ENCODE data around the gene HIPK2.

DNA sequence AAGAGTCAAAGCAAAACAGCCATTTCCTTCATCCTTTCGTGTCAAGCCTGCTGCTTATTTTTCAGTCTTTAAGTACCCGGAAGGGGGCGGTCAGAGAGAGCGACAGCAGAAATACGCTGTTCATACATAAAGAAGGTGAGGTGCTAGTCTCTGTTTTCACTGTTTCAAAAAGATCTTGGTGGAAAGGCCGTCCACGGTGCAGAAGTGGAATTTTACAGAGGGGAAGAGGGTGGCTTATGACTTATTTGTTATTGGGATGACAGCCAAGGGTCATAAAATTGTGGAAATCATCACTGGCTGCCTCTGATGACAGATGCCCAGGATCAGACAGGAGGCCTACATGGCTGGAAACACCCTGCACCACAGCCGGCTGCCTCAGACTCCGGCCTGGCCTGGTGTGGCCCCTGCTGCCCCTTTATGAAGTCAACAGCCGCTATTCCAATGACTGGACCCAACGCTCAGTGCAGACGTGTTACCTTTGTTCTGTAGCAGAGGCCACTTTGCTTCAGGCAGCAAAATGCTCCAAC, 57.0 kb downstream of the HIPK2 start:
- TF ChIP-seq, protein P1, sequence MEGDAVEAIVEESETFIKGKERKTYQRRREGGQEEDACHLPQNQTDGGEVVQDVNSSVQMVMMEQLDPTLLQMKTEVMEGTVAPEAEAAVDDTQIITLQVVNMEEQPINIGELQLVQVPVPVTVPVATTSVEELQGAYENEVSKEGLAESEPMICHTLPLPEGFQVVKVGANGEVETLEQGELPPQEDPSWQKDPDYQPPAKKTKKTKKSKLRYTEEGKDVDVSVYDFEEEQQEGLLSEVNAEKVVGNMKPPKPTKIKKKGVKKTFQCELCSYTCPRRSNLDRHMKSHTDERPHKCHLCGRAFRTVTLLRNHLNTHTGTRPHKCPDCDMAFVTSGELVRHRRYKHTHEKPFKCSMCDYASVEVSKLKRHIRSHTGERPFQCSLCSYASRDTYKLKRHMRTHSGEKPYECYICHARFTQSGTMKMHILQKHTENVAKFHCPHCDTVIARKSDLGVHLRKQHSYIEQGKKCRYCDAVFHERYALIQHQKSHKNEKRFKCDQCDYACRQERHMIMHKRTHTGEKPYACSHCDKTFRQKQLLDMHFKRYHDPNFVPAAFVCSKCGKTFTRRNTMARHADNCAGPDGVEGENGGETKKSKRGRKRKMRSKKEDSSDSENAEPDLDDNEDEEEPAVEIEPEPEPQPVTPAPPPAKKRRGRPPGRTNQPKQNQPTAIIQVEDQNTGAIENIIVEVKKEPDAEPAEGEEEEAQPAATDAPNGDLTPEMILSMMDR (conservative IDR thresholded peaks at IDR 0.05 in 1 of 2, IDR thresholded peaks at IDR 0.05 in 1 of 2; ENCODE audit: extremely low read depth in 1 of 2, insufficient read depth in 1 of 2, low read depth in 1 of 2, low read length in 2 of 2), result no peak
- TF ChIP-seq EZH2 (IDR thresholded peaks at IDR 0.05; ENCODE audit: borderline replicate concordance, low read length), result no peak
